MCF 10A (cell line): Measurements from ENCODE around the gene TERT. TPM values are rescaled to one million over a fixed set of nuclear protein-coding genes. Genes with fewer than 3 reads are reported as not detected.

Experiments used
- BruUV-seq: library from RNA; stranded (reverse); fragments of 400-500 nt; replicated peaks from 2 replicates; lab custom pipeline; 2021; lab: Mats Ljungman, UMichigan
- CTCF ChIA-PET: fragments of 300-600 bp; sonication (Branson Sonifier 250); formaldehyde crosslinking; extraction: SDS; loops from one replicate; lab custom pipeline; 2021; ENCODE audit warnings: antibody characterized with exemption, inconsistent platforms; lab: Yijun Ruan, JAX
- POLR2A ChIA-PET: fragments of 300-600, 350-650 bp; sonication (Branson Sonifier 250); formaldehyde crosslinking; extraction: SDS; loops from one replicate; lab custom pipeline; 2020; ENCODE audit warnings: antibody characterized with exemption, inconsistent platforms; lab: Yijun Ruan, JAX
- DNase-seq: peaks from one replicate; pipeline ENCODE4 v3.0.0-alpha.2; 2018; ENCODE audit not compliant: unreplicated experiment
- H3K27ac Mint-ChIP-seq: one replicate; pipeline ENCODE4 v1.8.0; 2022; ENCODE audit warnings: mild to moderate bottlenecking, low read depth, mixed read lengths; ENCODE audit not compliant: unreplicated experiment
- H3K27me3 Mint-ChIP-seq: one replicate; pipeline ENCODE4 v1.8.0; 2022; ENCODE audit warnings: mixed read lengths; ENCODE audit not compliant: insufficient read depth, unreplicated experiment
- H3K36me3 Mint-ChIP-seq: one replicate; pipeline ENCODE4 v1.8.0; 2022; ENCODE audit warnings: mild to moderate bottlenecking, moderate library complexity, mixed read lengths; ENCODE audit not compliant: insufficient read depth, unreplicated experiment
- H3K4me1 Mint-ChIP-seq: one replicate; pipeline ENCODE4 v1.8.0; 2022; ENCODE audit warnings: mixed read lengths; ENCODE audit not compliant: insufficient read depth, unreplicated experiment
- H3K4me3 Mint-ChIP-seq: one replicate; pipeline ENCODE4 v1.8.0; 2022; ENCODE audit warnings: mild to moderate bottlenecking, moderate library complexity, mixed read lengths; ENCODE audit not compliant: unreplicated experiment
- H3K9me3 Mint-ChIP-seq: one replicate; pipeline ENCODE4 v1.8.0; 2022; ENCODE audit warnings: mixed read lengths; ENCODE audit not compliant: unreplicated experiment
- intact Hi-C: fragments of 100-400 bp; cut with micrococcal nuclease; formaldehyde crosslinking; loops from 2 replicates; pipeline ENCODE4 v1.14.1; 2022
- total RNA-seq: library from RNA; stranded (reverse); gene quantifications from 2 replicates; pipeline ENCODE4 v1.2.3, GENCODE V29; 2022
- TF ChIP-seq, protein P1 (sequence below): fragments of 200-600 bp; IDR thresholded peaks from one replicate; pipeline ENCODE4 v1.8.0; 2022; ENCODE audit warnings: antibody characterized with exemption, mild to moderate bottlenecking; ENCODE audit not compliant: unreplicated experiment

TERT gene
- total RNA-seq, 1 experiment from 2014 or later = 0.16 TPM

DNA sequence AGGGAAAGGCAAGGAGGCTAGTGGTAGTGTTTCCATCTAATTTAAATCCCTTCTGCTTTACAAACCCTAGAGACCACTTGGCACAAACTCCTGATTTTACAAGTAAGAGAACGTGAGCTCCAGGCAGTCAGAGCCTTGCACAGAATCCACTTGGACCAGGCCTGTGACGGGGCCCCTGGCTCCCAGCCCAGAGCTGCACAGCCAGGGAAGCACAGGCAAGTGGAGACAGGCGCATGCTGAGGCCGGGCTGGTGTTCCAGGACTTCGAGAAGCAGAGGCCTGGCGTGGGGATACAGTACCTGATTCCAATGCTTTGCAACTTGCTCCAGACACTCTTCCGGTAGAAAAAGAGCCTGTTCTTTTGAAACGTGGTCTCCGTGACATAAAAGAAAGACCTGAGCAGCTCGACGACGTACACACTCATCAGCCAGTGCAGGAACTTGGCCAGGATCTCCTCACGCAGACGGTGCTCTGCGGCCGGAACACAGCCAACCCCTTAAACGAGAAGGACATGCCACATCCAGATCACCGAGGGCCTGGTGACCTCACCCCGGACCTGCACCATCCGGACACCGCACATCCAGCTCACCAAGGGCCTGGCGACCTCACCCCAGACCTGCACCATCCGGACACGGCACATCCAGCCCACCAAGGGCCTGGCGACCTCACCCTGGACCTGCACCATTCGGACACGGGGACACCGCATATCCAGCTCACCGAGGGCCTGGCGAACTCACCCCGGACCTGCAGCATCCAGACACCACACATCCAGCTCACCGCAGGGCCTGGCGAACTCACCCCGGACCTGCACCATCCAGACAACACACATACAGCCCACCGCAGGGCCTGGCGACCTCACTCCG, 12.5 kb downstream of the TERT start:
- Mint-ChIP-seq H3K36me3 (no peaks in the 10 kb centered on the region), H3K4me3 (no peak overlapping the region), H3K27me3 (no peaks in the 10 kb centered on the region), H3K4me1 (no peaks in the 10 kb centered on the region), H3K9me3 (peaks cover 7% of the 10 kb centered on the region), H3K27ac (no peak overlapping the region)
- DNase-seq = peak; percentile 46
- ChIA-PET CTCF (interaction anchor here (0.7 kb wide), 1 partner anchor 141 kb away, joined by 3 read pairs; no protein-coding TSS in a partner anchor), POLR2A (no interaction called here)
- TF ChIP-seq, protein P1, sequence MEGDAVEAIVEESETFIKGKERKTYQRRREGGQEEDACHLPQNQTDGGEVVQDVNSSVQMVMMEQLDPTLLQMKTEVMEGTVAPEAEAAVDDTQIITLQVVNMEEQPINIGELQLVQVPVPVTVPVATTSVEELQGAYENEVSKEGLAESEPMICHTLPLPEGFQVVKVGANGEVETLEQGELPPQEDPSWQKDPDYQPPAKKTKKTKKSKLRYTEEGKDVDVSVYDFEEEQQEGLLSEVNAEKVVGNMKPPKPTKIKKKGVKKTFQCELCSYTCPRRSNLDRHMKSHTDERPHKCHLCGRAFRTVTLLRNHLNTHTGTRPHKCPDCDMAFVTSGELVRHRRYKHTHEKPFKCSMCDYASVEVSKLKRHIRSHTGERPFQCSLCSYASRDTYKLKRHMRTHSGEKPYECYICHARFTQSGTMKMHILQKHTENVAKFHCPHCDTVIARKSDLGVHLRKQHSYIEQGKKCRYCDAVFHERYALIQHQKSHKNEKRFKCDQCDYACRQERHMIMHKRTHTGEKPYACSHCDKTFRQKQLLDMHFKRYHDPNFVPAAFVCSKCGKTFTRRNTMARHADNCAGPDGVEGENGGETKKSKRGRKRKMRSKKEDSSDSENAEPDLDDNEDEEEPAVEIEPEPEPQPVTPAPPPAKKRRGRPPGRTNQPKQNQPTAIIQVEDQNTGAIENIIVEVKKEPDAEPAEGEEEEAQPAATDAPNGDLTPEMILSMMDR = no peak
- BruUV-seq = no TSS peak
- intact Hi-C loops = no loop called here

DNA sequence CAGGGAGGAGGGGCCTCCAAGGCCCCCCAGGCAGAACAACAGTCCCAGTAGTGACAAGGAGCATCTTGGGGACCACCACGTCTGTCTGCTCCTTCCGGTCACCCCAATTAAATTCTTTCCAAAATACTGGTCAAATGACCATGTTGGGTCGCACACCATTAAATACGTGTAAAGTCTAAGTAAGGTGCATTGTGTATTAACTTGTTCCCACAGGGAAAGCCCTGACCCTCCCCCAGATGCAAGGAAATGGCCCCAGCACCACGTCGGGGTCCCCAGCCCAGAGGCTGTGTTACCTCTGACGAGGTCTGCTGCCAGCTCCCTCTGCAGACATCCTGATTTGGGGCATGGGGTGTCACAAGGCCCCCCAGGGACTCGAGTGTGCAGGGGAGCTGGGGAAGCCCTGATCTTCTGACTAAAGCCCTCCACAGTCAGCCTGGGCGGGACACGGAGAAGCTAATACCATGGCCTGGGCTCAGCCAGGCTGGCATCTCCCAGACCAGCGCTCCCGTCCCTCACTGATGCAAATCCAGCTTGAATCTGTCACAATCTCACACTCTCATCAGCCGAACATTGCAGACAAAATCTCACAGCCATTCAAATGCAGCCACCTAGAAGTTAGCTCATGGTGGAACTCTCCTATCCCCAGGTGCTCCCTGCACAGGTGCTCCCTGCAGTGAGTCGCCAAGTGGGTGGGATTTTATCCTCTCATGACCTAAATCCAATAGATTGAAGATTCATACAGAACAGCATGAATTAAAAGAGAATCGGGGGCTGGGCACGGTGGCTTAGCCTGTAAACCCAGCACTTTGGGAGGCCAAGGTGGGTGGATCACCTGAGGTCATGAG, 13.6 kb downstream of the TERT start:
- TF ChIP-seq, protein P1 = no peak
- CTCF ChIA-PET = interaction anchor here (0.6 to 0.9 kb wide), 2 partner anchors 37 to 73 kb away, joined by 3 to 5 read pairs; no protein-coding TSS in a partner anchor
- Mint-ChIP-seq H3K36me3 (peaks cover 1% of the 10 kb centered on the region), H3K27ac (no peak overlapping the region), H3K27me3 (no peaks in the 10 kb centered on the region), H3K4me3 (no peak overlapping the region), H3K9me3 (peaks cover 5% of the 10 kb centered on the region), H3K4me1 (no peaks in the 10 kb centered on the region)
- no TSS peak for BruUV-seq
- no peak for DNase-seq
- intact Hi-C loops = no loop called here
- POLR2A ChIA-PET = no interaction called here

DNA sequence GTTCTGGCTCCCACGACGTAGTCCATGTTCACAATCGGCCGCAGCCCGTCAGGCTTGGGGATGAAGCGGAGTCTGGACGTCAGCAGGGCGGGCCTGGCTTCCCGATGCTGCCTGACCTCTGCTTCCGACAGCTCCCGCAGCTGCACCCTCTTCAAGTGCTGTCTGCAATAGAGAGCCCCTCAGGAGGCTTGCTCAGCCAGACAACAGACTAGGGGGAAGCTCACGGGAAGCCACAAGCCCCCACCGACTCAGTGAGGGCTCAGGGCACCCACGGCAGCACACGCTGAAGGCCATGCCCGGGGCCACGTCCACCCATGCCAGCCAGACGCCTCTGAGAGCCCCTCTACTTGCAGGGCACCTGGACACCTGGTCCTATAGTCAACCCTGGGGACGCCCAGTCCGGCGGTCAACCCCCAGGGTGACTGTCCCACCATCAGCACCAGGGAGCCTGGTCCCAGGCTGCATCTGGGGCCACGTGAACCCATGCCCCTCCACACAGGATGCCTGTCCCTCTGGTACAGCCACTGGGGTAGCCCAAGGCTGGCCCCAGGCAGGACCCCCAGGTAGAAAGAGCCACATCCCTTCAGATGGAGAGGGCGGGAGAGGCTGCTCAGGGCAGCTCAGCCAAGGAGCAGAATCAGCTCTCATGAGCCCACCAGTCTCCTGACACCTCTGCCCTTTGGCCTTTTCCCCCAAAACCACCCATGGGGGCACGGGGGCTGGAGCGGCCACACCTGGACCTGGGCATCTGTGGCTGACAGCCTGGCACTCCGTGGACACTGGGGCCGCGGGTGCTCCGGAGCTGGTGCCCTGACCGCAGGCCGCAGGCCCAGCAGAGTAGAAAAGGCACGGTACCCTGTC, 14.5 kb downstream of the TERT start:
- H3K9me3 Mint-ChIP-seq = no peaks in the 10 kb centered on the region

More for the DNA sequence above, 14.5 kb downstream of the TERT start:
- TF ChIP-seq, protein P1 = no peak
- peaks cover 7% of the 10 kb centered on the region for H3K36me3 Mint-ChIP-seq
- no TSS peak for BruUV-seq
- no peak overlapping the region for H3K4me3 Mint-ChIP-seq
- no peak overlapping the region for H3K27ac Mint-ChIP-seq
- H3K4me1 Mint-ChIP-seq = no peaks in the 10 kb centered on the region
- ChIA-PET CTCF (no interaction called here), POLR2A (no interaction called here)
- intact Hi-C loops = no loop called here
- no peaks in the 10 kb centered on the region for H3K27me3 Mint-ChIP-seq
- no peak for DNase-seq
